Spinal cord (tissue), 10 donors: ENCODE data around the gene SERPINH1. TPM values are rescaled to one million over a fixed set of nuclear protein-coding genes. Genes with fewer than 3 reads are reported as not detected.

ENCODE experiments used
- DNase-seq, 6 donors: peaks; one replicate each; pipeline versions ENCODE4 v3.0.0 to v3.0.0-alpha.2; 2013 to 2015; ENCODE audit warnings: low spot score in 6 of 6, low read depth in 4 of 6
- H3K27ac ChIP-seq: one replicate; pipeline ENCODE4 v1.5.1; 2013; ENCODE audit warnings: low read depth, low read length, control low read depth
- H3K27me3 ChIP-seq: one replicate; pipeline ENCODE4 v1.6.1; 2013; ENCODE audit warnings: low read length; ENCODE audit not compliant: control insufficient read depth, insufficient read depth
- H3K36me3 ChIP-seq: one replicate; pipeline ENCODE4 v1.6.1; 2013; ENCODE audit warnings: low read length; ENCODE audit not compliant: control insufficient read depth, insufficient read depth
- H3K4me1 ChIP-seq: one replicate; pipeline ENCODE4 v1.6.1; 2013; ENCODE audit warnings: low read length; ENCODE audit not compliant: control insufficient read depth, insufficient read depth
- H3K4me3 ChIP-seq: one replicate; pipeline ENCODE4 v1.5.1; 2013; ENCODE audit warnings: low read depth, low read length, control low read depth
- H3K9me3 ChIP-seq: one replicate; pipeline ENCODE4 v1.6.1; 2013; ENCODE audit warnings: low read length; ENCODE audit not compliant: control insufficient read depth, insufficient read depth
- WGBS: methylation state at CpG from one replicate; pipeline ENCODE4 v1.1.5; 2013; ENCODE audit warnings: missing lambda C conversion rate; ENCODE audit not compliant: insufficient coverage; 5-methylcytosine and 5-hydroxymethylcytosine counted together
- polyA plus RNA-seq, 2 donors: library from polyadenylated mRNA; unstranded; fragments of 120-200 nt; gene quantifications; one replicate each; pipeline ENCODE4 v1.2.1, GENCODE V29; 2013; ENCODE audit not compliant: insufficient read length in 2 of 2
- total RNA-seq, 2 donors: library from RNA; depleted of rRNA in 1 of 2; stranded (reverse); fragments of 120-200 nt in 1 of 2; fragments of >200 nt in 1 of 2; gene quantifications; one replicate each; pipeline versions ENCODE4 v1.2.3 to v1.2.4, GENCODE V29; 2013 to 2014
- donor health status: healthy.

SERPINH1 gene
- total and polyA plus RNA-seq, 4 donors: 85.1 to 221 (median 148) TPM

GRCh38 chr11:75530577-75530976, 31.5 kb upstream of the SERPINH1 start:
- no peak for DNase-seq

GRCh38 chr11:75531325-75531724, 30.7 kb upstream of the SERPINH1 start:
- DNase-seq: no peak
- peaks cover 2% of the 10 kb centered on the region for H3K27me3 ChIP-seq
- no peaks in the 10 kb centered on the region for H3K9me3 ChIP-seq
- H3K36me3 ChIP-seq: no peaks in the 10 kb centered on the region
- no peak overlapping the region for H3K4me3 ChIP-seq
- no peak overlapping the region for H3K27ac ChIP-seq
- WGBS: 70% methylated on average over 4 of the region's 4 CpGs
- H3K4me1 ChIP-seq: peaks cover 25% of the 10 kb centered on the region

More at GRCh38 chr11:75530577-75530976, 31.5 kb upstream of the SERPINH1 start:
- no peak overlapping the region for H3K27ac ChIP-seq
- peaks cover 2% of the 10 kb centered on the region for H3K27me3 ChIP-seq
- H3K4me1 ChIP-seq: peaks cover 28% of the 10 kb centered on the region
- H3K9me3 ChIP-seq: no peaks in the 10 kb centered on the region
- no peak overlapping the region for H3K4me3 ChIP-seq
- no peaks in the 10 kb centered on the region for H3K36me3 ChIP-seq
- 57% methylated on average over 3 of the region's 3 CpGs for WGBS

GRCh38 chr11:75532200-75533048, 29.6 kb upstream of the SERPINH1 start:
- WGBS: 24% methylated on average over 3 of the region's 7 CpGs
- no peaks in the 10 kb centered on the region for H3K36me3 ChIP-seq
- no peak overlapping the region for H3K4me3 ChIP-seq
- peak in 5 of 6 donors; percentile 57 to 95 (median 69) for DNase-seq
- H3K9me3 ChIP-seq: no peaks in the 10 kb centered on the region
- peaks cover 17% of the 10 kb centered on the region for H3K4me1 ChIP-seq
- H3K27ac ChIP-seq: no peak overlapping the region
- H3K27me3 ChIP-seq: no peaks in the 10 kb centered on the region

GRCh38 chr11:75533896-75534258, 28.2 kb upstream of the SERPINH1 start:
- Histone ChIP-seq H3K36me3 (no peaks in the 10 kb centered on the region), H3K27ac (no peak overlapping the region), H3K4me1 (peaks cover 2% of the 10 kb centered on the region), H3K4me3 (no peak overlapping the region), H3K9me3 (no peaks in the 10 kb centered on the region), H3K27me3 (no peaks in the 10 kb centered on the region)
- 60% methylated on average over 1 of the region's 1 CpG for WGBS
- no peak for DNase-seq

GRCh38 chr11:75534259-75535069, 27.6 kb upstream of the SERPINH1 start:
- Histone ChIP-seq H3K27me3 (no peaks in the 10 kb centered on the region), H3K4me3 (no peak overlapping the region), H3K9me3 (no peaks in the 10 kb centered on the region), H3K36me3 (no peaks in the 10 kb centered on the region), H3K4me1 (peaks cover 1% of the 10 kb centered on the region), H3K27ac (no peak overlapping the region)
- DNase-seq: peak in 1 of 6 donors; percentile 41
- WGBS: 58% methylated on average over 11 of the region's 15 CpGs

- peaks cover 4% of the 10 kb centered on the region for H3K4me1 ChIP-seq
- no peaks in the 10 kb centered on the region for H3K27me3 ChIP-seq
- H3K9me3 ChIP-seq: no peaks in the 10 kb centered on the region
- H3K4me3 ChIP-seq: no peak overlapping the region
- H3K27ac ChIP-seq: no peak overlapping the region
- no CpG with 5 or more reads among the region's 1 CpG for WGBS
- H3K36me3 ChIP-seq: no peaks in the 10 kb centered on the region
- no peak for DNase-seq
These were observed 27.0 kb upstream of the SERPINH1 start for GRCh38 chr11:75535071-75535470.

- Histone ChIP-seq H3K9me3 (no peaks in the 10 kb centered on the region), H3K36me3 (no peaks in the 10 kb centered on the region), H3K27ac (no peak overlapping the region), H3K4me3 (no peak overlapping the region), H3K4me1 (peaks cover 6% of the 10 kb centered on the region), H3K27me3 (no peaks in the 10 kb centered on the region)
- no peak for DNase-seq
- 70% methylated on average over 9 of the region's 13 CpGs for WGBS
These were observed 25.0 kb upstream of the SERPINH1 start for GRCh38 chr11:75536786-75537641.

GRCh38 chr11:75537740-75538139, 24.3 kb upstream of the SERPINH1 start:
- Histone ChIP-seq H3K27ac (no peak overlapping the region), H3K27me3 (no peaks in the 10 kb centered on the region), H3K36me3 (no peaks in the 10 kb centered on the region), H3K9me3 (no peaks in the 10 kb centered on the region), H3K4me3 (no peak overlapping the region), H3K4me1 (peaks cover 6% of the 10 kb centered on the region)
- no peak for DNase-seq
- 35% methylated on average over 5 of the region's 5 CpGs for WGBS
